Memory B cell (primary cell): ENCODE results near the gene NXN.
A peak's percentile ranks its signal among the peaks of the same experiment; 100 is the strongest.

Experiments used
- ATAC-seq: fragments of 150-1000 bp; cut with Tn5 transposase; 2 replicates; pipeline ENCODE4 v1.10.0; 2021; ENCODE audit warnings: low read depth, mild to moderate bottlenecking, moderate library complexity
- DNase-seq, 2 donors: peaks; one replicate each; pipeline ENCODE4 v3.0.0; 2022; ENCODE audit warnings: low spot score in 2 of 2
- H3K27ac Mint-ChIP-seq: one replicate; pipeline ENCODE4 v1.8.0; 2022; ENCODE audit warnings: mild to moderate bottlenecking, moderate library complexity, mixed read lengths
- H3K27me3 Mint-ChIP-seq: one replicate; pipeline ENCODE4 v1.8.0; 2022; ENCODE audit warnings: mixed read lengths
- H3K36me3 Mint-ChIP-seq: one replicate; pipeline ENCODE4 v1.8.0; 2022; ENCODE audit warnings: mild to moderate bottlenecking, mixed read lengths
- H3K4me1 Mint-ChIP-seq: one replicate; pipeline ENCODE4 v1.8.0; 2022; ENCODE audit warnings: mixed read lengths
- H3K4me3 Mint-ChIP-seq: one replicate; pipeline ENCODE4 v1.8.0; 2022; ENCODE audit warnings: mild to moderate bottlenecking, moderate library complexity, mixed read lengths
- H3K9me3 Mint-ChIP-seq: one replicate; pipeline ENCODE4 v1.8.0; 2022; ENCODE audit warnings: mixed read lengths

Gene NXN

DNA sequence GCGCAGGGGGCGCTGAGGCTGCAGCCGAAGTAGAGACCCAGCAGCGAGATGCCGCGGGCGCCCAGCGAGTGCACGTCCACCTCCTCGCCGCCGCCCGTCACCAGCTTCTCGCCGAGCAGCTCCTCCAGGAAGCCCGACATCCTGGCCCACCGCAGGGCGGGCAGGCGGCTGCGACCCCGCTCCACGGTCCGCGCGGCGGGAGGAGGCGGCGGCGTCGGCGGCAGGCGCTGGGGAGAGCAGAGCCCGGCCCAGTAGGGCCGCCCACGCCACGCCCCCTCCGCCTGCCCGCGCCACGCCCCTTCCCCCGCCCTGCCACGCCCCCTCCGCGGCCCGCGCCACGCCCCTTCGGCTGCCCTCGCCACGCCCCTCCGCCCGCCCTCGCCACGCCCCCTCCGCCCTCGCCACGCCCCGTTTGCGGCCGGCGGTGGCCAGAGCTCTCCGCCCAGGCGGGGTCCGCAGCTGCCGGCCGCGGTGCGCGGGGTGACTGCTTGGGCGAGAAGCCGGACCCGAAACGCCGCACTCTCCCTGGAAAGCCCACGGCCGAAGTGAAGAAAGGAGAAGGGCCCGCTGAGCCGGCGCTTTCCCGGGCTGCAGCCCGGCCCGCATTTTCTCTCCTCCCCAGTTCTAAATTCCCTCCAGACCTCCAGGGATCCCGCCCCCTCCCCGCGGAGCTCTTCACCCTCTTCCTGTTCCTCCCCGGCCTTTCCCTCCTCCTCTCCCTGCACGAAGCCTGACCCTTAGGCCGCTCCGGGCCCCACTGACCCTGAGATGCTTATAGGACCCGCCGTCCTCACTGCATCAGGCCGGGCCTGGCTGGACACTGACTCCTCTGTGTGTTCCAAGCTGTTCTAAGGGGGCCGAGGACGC lies at the start of gene NXN:
NXN (minus strand) TSS at position 238 of the 867 bp plus-strand sequence.
- Mint-ChIP-seq H3K27me3 (peaks cover 11% of the 10 kb centered on the region), H3K36me3 (no peaks in the 10 kb centered on the region), H3K9me3 (no peaks in the 10 kb centered on the region), H3K27ac (no peak within 1 kb of the TSS), H3K4me3 (peak within 1 kb of the TSS; percentile 85), H3K4me1 (peaks cover 13% of the 10 kb centered on the region)
- DNase-seq (peak; percentile 89 to 95), ATAC-seq (peak; percentile 75)

DNA sequence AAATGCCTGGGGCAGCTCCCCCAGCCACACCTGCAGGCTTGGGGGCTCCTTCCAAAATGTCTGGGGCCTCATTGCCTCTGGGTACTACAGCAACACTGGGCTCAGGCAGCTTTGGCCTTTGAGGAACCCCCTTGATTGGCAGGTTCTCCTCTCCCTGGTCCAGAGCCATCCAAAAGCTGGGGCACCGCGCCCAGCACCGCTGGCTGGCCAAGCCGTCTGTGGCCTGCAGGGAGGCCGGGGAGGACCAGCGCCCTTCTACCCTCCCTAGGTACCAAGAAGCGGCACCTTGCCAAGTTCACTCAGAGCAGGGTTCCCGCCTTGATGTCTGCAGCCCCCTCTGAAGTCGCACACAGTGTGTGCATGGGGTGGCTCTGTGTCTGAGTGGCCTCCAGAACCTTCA lies 47.5 kb upstream of the NXN start:
- no peak overlapping the region for H3K4me3 Mint-ChIP-seq
- peaks cover 4% of the 10 kb centered on the region for H3K36me3 Mint-ChIP-seq
- ATAC-seq (no peak), DNase-seq (no peak)
- H3K9me3 Mint-ChIP-seq: no peaks in the 10 kb centered on the region
- no peaks in the 10 kb centered on the region for H3K4me1 Mint-ChIP-seq
- H3K27ac Mint-ChIP-seq: no peak overlapping the region
- H3K27me3 Mint-ChIP-seq: no peaks in the 10 kb centered on the region

DNA sequence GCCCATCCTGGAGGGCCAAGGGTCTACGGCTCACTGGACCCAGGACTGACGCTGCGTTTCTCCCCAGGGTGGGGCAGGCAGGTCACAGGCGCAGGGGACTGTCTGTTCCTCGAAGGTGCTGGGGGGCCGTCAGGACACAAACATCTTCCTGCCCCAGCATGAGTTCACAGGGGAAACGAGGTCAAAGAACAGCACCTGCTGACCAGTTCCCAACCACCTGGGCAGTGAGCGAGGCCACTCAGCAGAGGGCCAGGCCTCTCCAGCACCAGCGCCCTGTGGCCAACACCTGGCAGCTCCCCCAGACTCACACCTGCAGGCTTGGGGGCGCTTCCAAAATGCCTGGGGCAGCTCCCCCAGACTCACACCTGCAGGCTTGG lies 47.0 kb upstream of the NXN start:
- Mint-ChIP-seq H3K27ac (no peak overlapping the region), H3K27me3 (no peaks in the 10 kb centered on the region), H3K4me1 (no peaks in the 10 kb centered on the region), H3K36me3 (peaks cover 4% of the 10 kb centered on the region), H3K4me3 (no peak overlapping the region), H3K9me3 (no peaks in the 10 kb centered on the region)
- DNase-seq: no peak
- ATAC-seq: no peak

DNA sequence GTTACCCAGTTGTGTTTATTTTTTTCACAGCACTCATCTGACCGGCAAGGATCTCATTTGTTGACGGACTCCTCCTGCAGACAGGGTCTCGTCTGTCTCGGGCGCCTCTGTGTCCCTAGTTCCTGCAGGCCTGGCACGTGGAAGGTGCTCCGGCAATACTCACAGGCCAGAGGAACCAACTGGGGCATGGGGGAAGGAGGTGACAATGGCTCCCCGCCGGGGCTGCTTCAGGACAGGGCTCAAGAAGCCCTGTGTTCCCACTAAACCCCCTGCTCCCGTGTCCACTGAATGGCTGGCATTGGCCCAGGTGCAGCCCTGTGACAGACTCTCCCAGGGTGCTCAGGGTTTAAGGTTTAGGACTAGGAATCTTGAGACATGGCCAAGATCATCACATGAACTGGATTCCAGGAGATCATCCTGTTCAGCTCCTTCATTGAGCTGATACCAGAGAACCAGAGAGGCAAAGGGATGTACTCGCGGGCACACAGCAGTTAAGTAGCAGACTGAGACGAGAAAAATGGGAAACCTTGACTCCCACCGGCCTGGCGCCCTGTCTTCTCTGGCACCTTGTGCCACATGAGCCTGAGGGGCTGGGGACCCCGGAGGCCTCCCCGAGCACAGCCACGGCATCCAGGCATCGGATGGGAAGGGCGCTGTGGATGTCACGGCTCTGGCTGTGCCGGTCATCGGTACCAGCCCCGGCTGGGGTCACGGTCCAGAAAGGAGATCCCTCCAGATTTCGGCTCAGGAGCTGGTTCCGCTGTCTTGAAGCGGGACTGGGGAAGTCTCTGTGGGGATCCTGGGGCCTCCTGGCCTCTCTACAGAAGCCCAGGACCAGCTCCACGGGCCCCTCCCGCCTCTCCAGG lies 46.4 kb upstream of the NXN start:
- H3K9me3 Mint-ChIP-seq: no peaks in the 10 kb centered on the region
- no peaks in the 10 kb centered on the region for H3K27me3 Mint-ChIP-seq
- H3K36me3 Mint-ChIP-seq: peaks cover 4% of the 10 kb centered on the region
- no peak overlapping the region for H3K4me3 Mint-ChIP-seq
- no peaks in the 10 kb centered on the region for H3K4me1 Mint-ChIP-seq
- ATAC-seq (no peak), DNase-seq (no peak)
- no peak overlapping the region for H3K27ac Mint-ChIP-seq

DNA sequence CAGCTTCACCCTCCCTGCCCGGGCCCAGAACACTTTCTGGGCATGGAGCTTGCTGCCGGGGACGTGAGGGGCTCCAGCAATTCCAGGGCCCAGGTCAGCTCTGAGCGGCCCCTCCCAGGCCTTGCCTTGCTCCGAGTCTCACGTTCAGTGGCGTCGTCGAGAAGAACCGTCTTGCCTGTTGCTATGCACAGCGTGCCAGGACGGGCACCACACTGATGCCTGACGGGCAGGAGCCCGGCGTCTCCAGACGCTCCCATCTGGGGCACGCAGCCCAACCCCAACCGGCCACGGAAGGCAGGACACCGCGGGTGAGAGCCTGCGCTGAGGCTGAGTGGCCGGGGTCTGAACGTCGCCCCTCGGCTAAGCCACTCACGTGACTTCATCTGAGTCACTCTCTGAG lies 44.5 kb upstream of the NXN start:
- Mint-ChIP-seq H3K27me3 (no peaks in the 10 kb centered on the region), H3K4me3 (no peak overlapping the region), H3K27ac (no peak overlapping the region), H3K4me1 (no peaks in the 10 kb centered on the region), H3K9me3 (no peaks in the 10 kb centered on the region), H3K36me3 (peaks cover 4% of the 10 kb centered on the region)
- no peak for DNase-seq
- no peak for ATAC-seq

DNA sequence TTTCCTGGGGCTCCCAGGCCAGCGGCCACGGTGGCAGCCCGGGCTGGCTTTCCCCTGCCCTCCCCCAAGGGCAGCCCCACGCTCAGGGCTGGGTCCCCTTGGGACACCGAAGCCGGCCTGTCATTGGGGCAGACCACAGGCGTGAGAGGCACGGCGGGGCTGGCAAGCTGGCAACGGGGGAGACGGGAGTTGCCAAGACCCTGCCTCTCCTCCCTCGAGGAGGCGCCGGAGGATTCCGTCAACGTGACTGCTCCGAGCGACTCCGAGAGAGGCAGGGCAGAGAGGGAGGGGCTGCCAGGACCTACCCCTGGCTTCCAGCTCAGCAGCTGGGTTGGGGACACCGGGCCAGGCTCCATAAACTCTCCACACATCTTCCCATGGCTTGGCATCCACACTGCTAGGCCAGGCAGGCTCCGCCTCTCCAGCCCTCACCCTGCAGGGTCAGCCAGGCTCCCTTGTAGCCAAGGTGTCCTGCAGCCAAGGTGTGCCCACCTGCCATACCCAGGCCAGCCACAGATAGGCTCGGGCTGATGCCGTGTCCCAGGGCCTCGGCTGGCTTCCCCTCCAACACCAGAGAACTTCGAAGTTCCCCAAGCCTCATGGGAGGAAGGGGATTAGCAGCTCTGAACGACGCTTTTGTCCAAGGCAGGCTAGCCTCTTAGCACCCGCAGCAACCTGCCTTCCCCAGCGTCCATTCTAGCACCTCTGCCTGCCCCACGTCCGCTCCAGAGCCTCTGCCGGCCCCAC lies 42.9 kb upstream of the NXN start:
- ATAC-seq (no peak), DNase-seq (no peak)
- no peaks in the 10 kb centered on the region for H3K27me3 Mint-ChIP-seq
- H3K4me3 Mint-ChIP-seq: no peak overlapping the region
- H3K27ac Mint-ChIP-seq: no peak overlapping the region
- H3K9me3 Mint-ChIP-seq: no peaks in the 10 kb centered on the region
- no peaks in the 10 kb centered on the region for H3K4me1 Mint-ChIP-seq
- peaks cover 4% of the 10 kb centered on the region for H3K36me3 Mint-ChIP-seq

DNA sequence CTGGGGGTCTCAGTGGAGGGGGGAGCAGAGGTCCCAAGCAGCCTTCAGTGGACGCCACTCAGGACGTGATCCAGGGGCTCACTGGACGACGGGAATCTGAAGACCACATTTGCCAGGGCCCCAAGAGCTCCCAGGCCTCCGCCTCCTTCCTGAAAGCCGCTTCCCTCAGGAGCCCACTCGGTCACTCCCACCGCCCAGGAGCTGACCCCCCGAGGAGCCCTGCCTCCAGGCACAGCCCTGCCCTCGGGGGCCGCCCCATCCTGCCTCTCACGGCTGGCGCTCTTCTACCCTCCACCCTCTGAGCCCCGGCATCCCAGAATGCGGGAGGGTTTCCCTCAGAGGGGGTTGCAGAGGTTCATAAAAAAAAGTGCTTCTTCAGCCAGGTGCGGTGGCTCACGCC lies 41.6 kb upstream of the NXN start:
- Mint-ChIP-seq H3K36me3 (peaks cover 4% of the 10 kb centered on the region), H3K4me3 (no peak overlapping the region)
- no peak for DNase-seq

DNA sequence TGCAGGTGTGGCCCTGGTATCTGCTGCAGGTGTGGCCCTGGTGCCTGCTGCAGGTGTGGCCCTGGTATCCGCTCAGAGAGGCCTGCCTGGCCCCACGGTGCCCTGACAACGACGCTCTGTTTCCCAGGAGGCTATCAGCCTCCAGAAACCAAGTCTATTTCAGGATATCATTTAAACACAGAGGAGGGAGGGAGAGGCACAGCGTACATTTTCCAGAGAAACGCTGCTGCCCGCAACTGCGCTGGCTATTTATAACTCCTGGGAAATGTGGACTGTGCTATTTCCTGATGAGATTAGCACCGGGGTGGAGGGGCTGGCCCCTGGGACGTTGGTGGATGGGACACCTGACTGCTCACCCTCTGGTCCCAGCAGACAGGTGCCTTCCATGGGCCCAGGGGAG lies 39.9 kb upstream of the NXN start:
- no peak overlapping the region for H3K4me3 Mint-ChIP-seq
- no peak for DNase-seq

More for the DNA sequence above, 41.6 kb upstream of the NXN start:
- Mint-ChIP-seq H3K4me1 (no peaks in the 10 kb centered on the region), H3K27me3 (no peaks in the 10 kb centered on the region), H3K27ac (no peak overlapping the region), H3K9me3 (no peaks in the 10 kb centered on the region)
- no peak for ATAC-seq

DNA sequence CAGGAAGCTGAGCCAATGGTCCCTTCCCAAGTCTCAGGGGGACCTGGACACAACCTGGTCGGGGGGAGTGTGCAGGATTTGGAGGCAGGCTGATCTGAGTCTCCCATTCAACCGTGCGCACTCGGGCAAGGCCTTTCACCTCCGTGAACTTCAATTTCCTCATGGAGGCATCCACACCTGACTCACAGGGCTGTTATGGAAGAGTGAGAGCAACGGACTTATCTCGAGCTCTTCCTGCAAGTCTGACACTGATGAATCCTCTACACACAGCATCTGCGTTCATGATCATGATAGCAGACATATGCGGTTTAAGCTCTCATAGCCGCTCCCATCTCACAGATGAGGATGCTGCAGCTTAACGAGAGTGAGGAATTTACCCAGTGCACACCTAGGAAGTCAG lies 39.0 kb upstream of the NXN start:
- ATAC-seq (no peak), DNase-seq (no peak)
- H3K36me3 Mint-ChIP-seq: peaks cover 1% of the 10 kb centered on the region
- no peaks in the 10 kb centered on the region for H3K4me1 Mint-ChIP-seq
- H3K4me3 Mint-ChIP-seq: no peak overlapping the region
- no peak overlapping the region for H3K27ac Mint-ChIP-seq
- H3K27me3 Mint-ChIP-seq: no peaks in the 10 kb centered on the region
- no peaks in the 10 kb centered on the region for H3K9me3 Mint-ChIP-seq

More for the DNA sequence above, 39.9 kb upstream of the NXN start:
- no peaks in the 10 kb centered on the region for H3K4me1 Mint-ChIP-seq
- H3K27ac Mint-ChIP-seq: no peak overlapping the region
- H3K27me3 Mint-ChIP-seq: no peaks in the 10 kb centered on the region
- no peaks in the 10 kb centered on the region for H3K36me3 Mint-ChIP-seq
- ATAC-seq: no peak
- H3K9me3 Mint-ChIP-seq: no peaks in the 10 kb centered on the region

DNA sequence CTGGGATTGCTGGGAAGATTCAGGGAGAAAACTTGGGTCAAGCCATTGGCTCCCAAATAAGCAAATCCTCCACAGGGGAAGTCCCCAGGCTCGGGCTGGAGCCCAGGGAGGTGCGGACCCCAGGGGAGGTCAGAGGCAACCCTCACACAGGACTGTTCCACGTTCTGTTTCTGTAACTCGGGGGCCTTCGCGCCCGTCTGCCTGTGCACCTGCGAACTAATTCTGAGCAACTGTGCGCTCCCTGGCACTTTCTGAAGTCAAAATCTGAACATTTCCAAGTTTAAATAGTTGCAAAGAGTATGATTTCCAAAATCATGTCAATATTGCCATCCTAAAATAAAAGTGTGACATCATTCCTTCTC lies 34.1 kb upstream of the NXN start:
- ATAC-seq (no peak), DNase-seq (no peak)
- peaks cover 3% of the 10 kb centered on the region for H3K36me3 Mint-ChIP-seq
- no peaks in the 10 kb centered on the region for H3K27me3 Mint-ChIP-seq
- H3K27ac Mint-ChIP-seq: no peak overlapping the region
- H3K4me3 Mint-ChIP-seq: no peak overlapping the region
- no peaks in the 10 kb centered on the region for H3K9me3 Mint-ChIP-seq
- no peaks in the 10 kb centered on the region for H3K4me1 Mint-ChIP-seq

DNA sequence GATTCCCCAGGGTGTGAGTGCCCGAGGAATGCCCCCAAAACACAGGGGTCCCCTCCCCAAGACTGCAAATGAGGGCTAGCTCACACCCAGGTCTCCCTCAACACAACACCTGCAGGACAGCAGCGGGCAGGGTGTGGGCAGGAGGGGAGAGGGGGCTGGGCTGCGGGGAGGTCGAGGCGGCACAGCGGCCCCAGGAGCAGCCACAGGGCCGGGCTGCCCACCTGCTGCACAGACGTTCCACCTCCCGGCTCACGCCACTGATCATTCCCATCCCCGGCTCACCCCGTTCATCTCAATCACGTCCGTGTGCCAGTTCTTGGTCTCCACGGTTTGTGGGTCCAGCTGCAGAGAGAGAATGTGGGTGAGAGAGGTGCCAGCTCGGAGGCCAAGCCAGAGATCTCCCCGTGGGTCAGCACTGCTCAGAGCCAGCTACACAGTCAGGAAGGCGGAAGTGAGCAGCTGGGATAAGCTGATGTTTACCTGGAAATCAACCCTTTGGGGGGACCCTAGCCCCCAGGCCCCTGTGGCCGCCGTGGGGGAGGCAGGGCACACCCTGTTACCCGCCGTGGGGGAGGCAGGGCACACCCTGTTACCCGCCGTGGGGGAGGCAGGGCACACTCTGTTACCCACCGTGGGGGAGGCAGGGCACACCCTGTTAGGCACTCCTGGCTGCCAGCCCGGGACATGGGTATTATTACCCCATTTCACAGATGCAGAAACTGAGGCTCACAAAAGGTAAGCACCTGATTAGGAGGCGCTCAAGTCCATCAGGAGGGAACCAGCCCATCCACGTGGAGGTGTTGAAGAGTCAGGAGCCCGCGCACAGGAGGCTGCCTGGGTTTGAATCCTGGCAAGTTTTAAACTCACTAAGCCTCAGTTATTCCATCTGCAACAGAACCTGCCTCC lies 33.5 kb upstream of the NXN start:
- Mint-ChIP-seq H3K9me3 (no peaks in the 10 kb centered on the region), H3K27me3 (no peaks in the 10 kb centered on the region), H3K4me3 (no peak overlapping the region), H3K36me3 (peaks cover 3% of the 10 kb centered on the region), H3K4me1 (no peaks in the 10 kb centered on the region), H3K27ac (no peak overlapping the region)
- DNase-seq: no peak
- no peak for ATAC-seq

DNA sequence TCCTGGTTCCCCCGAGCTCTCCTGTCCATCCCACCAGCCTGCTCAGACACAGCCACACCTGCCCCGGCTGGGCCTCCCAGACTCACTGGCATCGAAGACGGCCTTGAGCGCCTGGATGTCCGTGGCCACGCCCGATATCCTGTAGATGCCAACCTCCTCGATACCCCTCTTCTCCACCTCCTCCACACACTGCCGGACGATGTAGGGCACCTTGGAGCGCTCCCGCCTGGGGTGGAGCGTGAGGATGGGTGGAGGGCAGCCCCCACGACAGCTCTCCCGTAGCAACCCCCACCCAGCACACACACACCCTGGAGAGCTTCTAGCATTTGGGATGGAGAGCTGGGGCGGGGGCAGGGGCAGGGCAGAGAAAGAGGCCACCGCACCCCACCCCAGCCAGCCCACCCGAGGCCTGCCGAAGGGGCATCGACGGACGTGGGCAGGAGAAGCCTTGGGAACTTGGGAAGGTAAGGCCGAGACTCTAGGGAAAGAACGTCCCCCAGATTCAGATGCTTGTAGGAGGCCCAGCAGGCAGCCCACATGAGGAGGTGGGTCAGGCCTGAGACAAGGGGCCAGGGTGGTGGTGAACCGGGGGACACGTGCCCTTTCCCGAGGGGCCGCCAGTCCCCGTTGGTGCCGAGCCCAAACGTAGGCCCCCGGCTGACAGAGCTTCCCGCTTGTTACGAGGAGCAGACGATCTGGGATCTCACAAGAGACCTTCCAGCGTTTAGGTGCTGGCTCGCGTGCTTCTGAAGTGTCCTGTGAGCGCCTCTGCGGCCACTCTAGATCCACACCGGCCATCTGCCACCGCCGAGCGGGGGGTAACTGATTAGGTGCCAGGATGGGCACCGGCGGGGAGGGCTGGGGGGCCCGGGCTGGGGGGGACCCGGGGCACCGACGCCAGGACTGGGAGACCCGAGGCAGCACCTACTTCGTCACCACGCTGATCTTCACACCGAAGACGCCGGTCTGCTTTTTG lies 32.5 kb upstream of the NXN start:
- DNase-seq: no peak
- H3K4me3 Mint-ChIP-seq: no peak overlapping the region
- no peaks in the 10 kb centered on the region for H3K9me3 Mint-ChIP-seq
- H3K4me1 Mint-ChIP-seq: no peaks in the 10 kb centered on the region
- H3K27me3 Mint-ChIP-seq: no peaks in the 10 kb centered on the region
- no peak overlapping the region for H3K27ac Mint-ChIP-seq
- H3K36me3 Mint-ChIP-seq: peaks cover 3% of the 10 kb centered on the region
- ATAC-seq: no peak
